ENCODE measurements around the gene BOD1L2. TPM values are rescaled to one million over a fixed set of nuclear protein-coding genes. Genes with fewer than 3 reads are reported as not detected.

The BOD1L2 gene
- total and polyA plus RNA-seq, 11 donors: not detected

DNA sequence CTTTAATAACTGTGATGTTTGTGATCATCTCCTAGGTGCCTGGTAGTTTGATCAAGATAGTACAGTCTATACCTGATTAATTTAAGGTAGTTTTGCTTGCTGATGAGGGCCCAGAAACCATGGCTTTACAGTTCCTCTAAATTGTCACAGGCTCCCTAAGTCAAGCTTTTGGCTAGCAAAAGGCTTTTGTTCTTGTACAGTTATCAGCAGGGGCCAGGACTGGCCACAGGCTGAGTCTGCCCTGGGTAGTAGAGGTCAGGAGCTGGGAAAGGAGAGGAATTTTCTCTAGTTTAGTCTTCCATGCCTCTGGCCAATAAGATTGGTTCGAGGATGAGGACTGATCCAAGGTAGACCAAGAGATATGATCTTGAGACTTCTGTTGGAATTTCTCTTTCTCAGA, 3.6 kb upstream of the BOD1L2 start:
- no peaks in the 10 kb centered on the region for H3K36me3 ChIP-seq
- intact Hi-C loops (cut with DNase I): no loop called here
- DNase-seq (no peak), ATAC-seq (no peak)
- H3K4me1 ChIP-seq: peaks cover 0 to 5% (median 0%) of the 10 kb centered on the region in 12 donors
- no peak overlapping the region for H3K4me3 ChIP-seq
- H3K27ac ChIP-seq: no peak overlapping the region
- WGBS, 4 donors: 60 to 76% (median 73%) methylated on average over 1 of the region's 1 CpG
- no peaks in the 10 kb centered on the region for H3K9me3 ChIP-seq
- H3K27me3 ChIP-seq: peaks cover 0 to 6% (median 0%) of the 10 kb centered on the region in 9 donors
- no peak for TF ChIP-seq POLR2A (IDR thresholded peaks at IDR 0.05)
- no peak for TF ChIP-seq CTCF (IDR thresholded peaks at IDR 0.05)

GRCh38 chr18:57148263-57148662, 1.4 kb downstream of the BOD1L2 start:
- Histone ChIP-seq H3K36me3 (no peaks in the 10 kb centered on the region), H3K27me3 (peaks cover 0 to 18% (median 6%) of the 10 kb centered on the region in 9 donors), H3K27ac (no peak overlapping the region), H3K9me3 (no peaks in the 10 kb centered on the region), H3K4me3 (no peak overlapping the region), H3K4me1 (peaks cover 0 to 12% (median 0%) of the 10 kb centered on the region in 12 donors)
- intact Hi-C loops (cut with DNase I): no loop called here
- DNase-seq (no peak), ATAC-seq (no peak)
- WGBS, 4 donors: 41 to 51% (median 50%) methylated on average over 1 of the region's 1 CpG
- TF ChIP-seq CTCF (IDR thresholded peaks at IDR 0.05) (no peak), POLR2A (IDR thresholded peaks at IDR 0.05) (no peak)

- WGBS, 4 donors: 86 to 92% (median 87%) methylated on average over 1 of the region's 1 CpG
- Histone ChIP-seq H3K4me1 (peaks cover 0 to 12% (median 0%) of the 10 kb centered on the region in 12 donors), H3K4me3 (no peak overlapping the region), H3K9me3 (no peaks in the 10 kb centered on the region), H3K36me3 (no peaks in the 10 kb centered on the region), H3K27ac (no peak overlapping the region), H3K27me3 (peaks cover 0 to 19% (median 6%) of the 10 kb centered on the region in 9 donors)
- intact Hi-C loops (cut with DNase I): no loop called here
- ATAC-seq (no peak), DNase-seq (no peak)
- no peak for TF ChIP-seq CTCF (IDR thresholded peaks at IDR 0.05)
Observed at GRCh38 chr18:57149051-57149450, 2.2 kb downstream of the BOD1L2 start.

DNA sequence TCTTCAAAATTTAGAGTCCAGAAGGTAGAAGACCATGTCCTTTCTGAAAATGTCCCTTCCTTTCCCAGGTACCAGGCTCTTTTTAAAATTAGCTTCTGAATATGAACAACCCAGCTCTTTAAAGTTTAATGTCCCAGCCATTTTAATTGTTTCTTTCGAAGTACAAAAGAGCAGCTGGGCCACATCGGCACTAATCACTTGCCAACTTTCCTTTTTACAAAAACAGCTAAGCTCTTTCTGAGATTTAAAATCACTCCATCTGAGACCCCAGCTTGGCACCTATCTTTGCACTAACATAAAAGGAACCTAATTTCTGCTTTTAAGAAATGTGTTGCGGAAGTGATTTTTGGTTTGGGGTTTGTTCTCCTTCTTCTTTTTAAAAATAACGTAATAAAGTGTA, 2.6 kb downstream of the BOD1L2 start:
- ATAC-seq (no peak), DNase-seq (no peak)
- no peak overlapping the region for H3K27ac ChIP-seq
- intact Hi-C loops (cut with DNase I): no loop called here
- H3K27me3 ChIP-seq: peaks cover 0 to 19% (median 6%) of the 10 kb centered on the region in 9 donors
- H3K4me3 ChIP-seq: no peak overlapping the region
- H3K4me1 ChIP-seq: peaks cover 0 to 12% (median 0%) of the 10 kb centered on the region in 12 donors
- TF ChIP-seq POLR2A (IDR thresholded peaks at IDR 0.05) (no peak), CTCF (IDR thresholded peaks at IDR 0.05) (no peak)
- WGBS, 4 donors: 68 to 75% (median 71%) methylated on average over 4 of the region's 4 CpGs
- no peaks in the 10 kb centered on the region for H3K36me3 ChIP-seq
- no peaks in the 10 kb centered on the region for H3K9me3 ChIP-seq
